GM21526 (cell line): ENCODE data around the gene ITIH2.
A peak's percentile ranks its signal among the peaks of the same experiment; 100 is the strongest.
"Not testable (repeated sequence)": the region's sequence is repeated elsewhere in the genome, so short reads cannot be mapped to it uniquely, and the experiment has no call there.

Experiments
- ATAC-seq: cut with Tn5 transposase; IDR thresholded peaks from one replicate; pipeline ENCODE4 v1.9.1; 2021; ENCODE audit warnings: moderate library complexity; ENCODE audit not compliant: unreplicated experiment, low FRiP score

The ITIH2 gene

GRCh38 chr10:7703140-7703539 lies at the start of gene ITIH2:
Gene ITIH2, plus strand, starts transcription at chr10:7703316. Its CDS starts 119 bp downstream, at chr10:7703435.
- ATAC-seq: no peak

- ATAC-seq: not testable (repeated sequence)
Measured at GRCh38 chr10:7657079-7657478, 46.0 kb upstream of the ITIH2 start.

GRCh38 chr10:7657552-7657951 lies 45.6 kb upstream of the ITIH2 start:
- no peak for ATAC-seq

- no peak for ATAC-seq
Measured at GRCh38 chr10:7659560-7659959, 43.6 kb upstream of the ITIH2 start.

GRCh38 chr10:7662522-7662921 lies 40.6 kb upstream of the ITIH2 start:
- ATAC-seq: no peak

GRCh38 chr10:7664707-7665106 lies 38.4 kb upstream of the ITIH2 start:
- no peak for ATAC-seq

- no peak for ATAC-seq
Measured at GRCh38 chr10:7665767-7666166, 37.3 kb upstream of the ITIH2 start.

- no peak for ATAC-seq
Measured at GRCh38 chr10:7666253-7667023, 36.7 kb upstream of the ITIH2 start, which contains the start of gene ITIH5. Gene ITIH5, minus strand, starts transcription at chr10:7666966. Its CDS starts 74 bp downstream, at chr10:7666892.

GRCh38 chr10:7667262-7668141 lies 35.6 kb upstream of the ITIH2 start:
- ATAC-seq: no peak

- no peak for ATAC-seq
Measured at GRCh38 chr10:7670157-7670556, 33.0 kb upstream of the ITIH2 start.

- ATAC-seq: no peak
Measured at GRCh38 chr10:7672341-7673134, 30.6 kb upstream of the ITIH2 start.

GRCh38 chr10:7679256-7679655 lies 23.9 kb upstream of the ITIH2 start:
- no peak for ATAC-seq

GRCh38 chr10:7680078-7680477 lies 23.0 kb upstream of the ITIH2 start:
- not testable (repeated sequence) for ATAC-seq

GRCh38 chr10:7686351-7687171 lies 16.6 kb upstream of the ITIH2 start:
- ATAC-seq: no peak

GRCh38 chr10:7687228-7687907 lies 15.7 kb upstream of the ITIH2 start:
- peak; percentile 97 for ATAC-seq

- ATAC-seq: no peak
Measured at GRCh38 chr10:7689591-7689990, 13.5 kb upstream of the ITIH2 start.

GRCh38 chr10:7690885-7691597 lies 12.1 kb upstream of the ITIH2 start:
- not testable (repeated sequence) for ATAC-seq

GRCh38 chr10:7692368-7692767 lies 10.7 kb upstream of the ITIH2 start:
- not testable (repeated sequence) for ATAC-seq

- ATAC-seq: not testable (repeated sequence)
Measured at GRCh38 chr10:7693194-7693593, 9.9 kb upstream of the ITIH2 start.
